Motor neuron (in vitro differentiated cells): ENCODE data around the gene ACVR1. TPM values are rescaled to one million over a fixed set of nuclear protein-coding genes. Genes with fewer than 3 reads are reported as not detected.

Experiments
- ATAC-seq, 8 experiments: fragments of 200-7000 bp; cut with Tn5 transposase; replicated peaks in 6 of 8; 2 replicates each; pipeline ENCODE4 v1.8.0; 2021; ENCODE audit warnings: mild to moderate bottlenecking in 8 of 8, moderate library complexity in 8 of 8
- H3K27ac ChIP-seq, 2 donors: fragments of 250-450 bp; sonication (Bioruptor Pico); 2 replicates each; pipeline ENCODE4 v1.9.0; 2021; ENCODE audit warnings: antibody characterized with exemption in 2 of 2, mild to moderate bottlenecking in 2 of 2, moderate library complexity in 1 of 2
- H3K4me1 ChIP-seq, 2 donors: fragments of 250-450 bp; sonication (Bioruptor Pico); replicated peaks in 1 of 2; 2 replicates each; pipeline ENCODE4 v1.6.1; 2021; ENCODE audit warnings: antibody characterized with exemption in 2 of 2, mild to moderate bottlenecking in 2 of 2, moderate library complexity in 1 of 2
- H3K4me3 ChIP-seq, 5 donors: fragments of 250-450 bp; sonication (Bioruptor Pico); 2 replicates each; pipeline ENCODE4 v1.9.0; 2021; ENCODE audit warnings: antibody characterized with exemption in 5 of 5, mild to moderate bottlenecking in 5 of 5, moderate library complexity in 4 of 5
- WGBS, 10 experiments: fragments of 450-650 bp; shearing (Covaris generic); methylation state at CpG; one replicate each; pipeline ENCODE4 v1.0.0; 2022; 5-methylcytosine and 5-hydroxymethylcytosine counted together
- in situ Hi-C, 9 experiments: fragments of 400-800 bp; cut with MboI; loops; one replicate each; pipeline ENCODE4 v1.15.0; 2021; ENCODE audit warnings: low sequenced_read_pairs in 9 of 9, low pct_unique_long_range_greater_than_20kb in 2 of 9; ENCODE audit not compliant: unreplicated experiment in 9 of 9
- total RNA-seq, 8 experiments: library from RNA; unstranded; fragments of 300-600 nt; gene quantifications; 2 replicates each; pipeline versions ENCODE4 v1.2.3 to v1.2.4, GENCODE V29; 2022

The ACVR1 gene
- total RNA-seq, 8 experiments from 2014 or later, result 3.1 to 32.9 (median 12.7) TPM

DNA sequence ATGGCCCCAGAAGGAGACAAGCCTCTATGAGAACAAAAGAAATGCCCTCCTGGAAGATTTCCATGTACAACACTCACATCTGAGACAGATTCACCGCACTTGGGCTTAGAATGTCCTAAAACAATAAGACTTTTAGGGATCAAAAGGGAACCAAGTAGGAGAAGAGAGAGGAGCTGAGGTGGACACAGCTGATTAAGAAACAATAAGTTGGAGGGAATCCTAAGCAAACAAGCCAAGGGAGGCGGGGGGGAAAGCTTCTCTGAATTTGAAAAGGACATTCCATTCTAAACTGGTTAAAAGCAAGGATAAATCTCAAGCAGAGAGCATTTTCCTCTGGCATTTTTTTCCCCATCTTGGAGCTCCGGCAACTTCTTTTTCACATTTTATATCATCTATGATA, 9.9 kb downstream of the ACVR1 start:
- WGBS, 10 experiments, result 16 to 83% (median 42%) methylated on average over 1 to 3 of the region's 3 CpGs; no CpG with 5 or more reads in 2 of the 10 experiments
- ATAC-seq, result no peak
- Histone ChIP-seq H3K4me3 (no peak overlapping the region), H3K27ac (no peak overlapping the region), H3K4me1 (peaks cover 0 to 2% of the 10 kb centered on the region in 2 donors)
- in situ Hi-C loops, result no loop called here

DNA sequence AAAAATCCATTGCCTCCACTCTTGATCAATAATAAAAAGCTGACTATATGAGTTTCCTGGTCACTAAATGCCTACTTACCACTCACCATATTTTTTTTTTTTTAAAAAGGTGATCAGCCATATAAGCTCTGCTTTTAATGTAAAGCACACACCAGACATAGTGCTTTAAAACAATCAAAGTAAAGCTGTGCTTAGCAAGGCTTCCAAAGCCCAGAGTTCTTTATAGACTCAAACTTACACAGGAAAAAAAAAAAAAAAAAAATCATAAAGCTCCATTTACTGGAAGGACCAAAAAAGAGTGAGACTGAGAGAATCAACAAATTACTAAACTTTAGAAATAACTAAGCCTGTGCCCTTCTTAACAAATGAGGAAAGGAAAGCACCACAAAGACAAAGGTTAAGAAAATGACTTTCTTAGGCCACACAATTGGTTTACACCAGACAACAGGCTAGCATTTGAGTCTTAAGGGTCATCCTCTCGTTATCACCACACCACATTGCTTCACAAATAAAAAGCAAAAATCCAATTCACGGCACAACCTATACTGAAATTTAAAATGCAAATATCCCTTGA, 11.2 kb downstream of the ACVR1 start:
- in situ Hi-C loops, result no loop called here
- peaks cover 0 to 2% of the 10 kb centered on the region in 2 donors for H3K4me1 ChIP-seq
- H3K27ac ChIP-seq, result no peak overlapping the region
- no peak overlapping the region for H3K4me3 ChIP-seq
- 86 to 100% (median 100%) methylated on average over 1 to 2 of the region's 2 CpGs; no CpG with 5 or more reads in 2 of the 10 experiments for WGBS, 10 experiments
- no peak for ATAC-seq

DNA sequence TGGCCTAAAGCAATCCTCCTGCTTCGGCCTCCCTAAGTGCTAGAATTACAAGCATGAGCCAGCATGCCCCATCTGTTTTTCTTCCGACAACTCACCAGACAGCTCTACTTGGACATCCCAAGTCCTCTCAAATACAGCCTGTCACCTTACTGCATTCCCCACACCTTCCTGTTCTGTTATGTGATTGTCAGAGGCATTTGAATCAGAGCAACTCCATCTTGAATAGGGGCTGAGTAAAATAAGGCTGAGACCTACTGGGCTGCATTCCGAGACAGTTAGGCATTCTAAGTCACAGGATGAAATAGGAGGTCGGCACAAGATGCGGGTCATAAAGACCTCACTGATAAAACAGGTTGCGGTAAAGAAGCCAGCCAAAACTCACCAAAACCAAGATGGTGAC, 17.3 kb downstream of the ACVR1 start:
- Histone ChIP-seq H3K4me1 (no peaks in the 10 kb centered on the region), H3K4me3 (no peak overlapping the region), H3K27ac (no peak overlapping the region)
- no peak for ATAC-seq
- in situ Hi-C loops, result no loop called here
- 67 to 100% (median 97%) methylated on average over 1 to 6 of the region's 6 CpGs; no CpG with 5 or more reads in 3 of the 10 experiments for WGBS, 10 experiments

DNA sequence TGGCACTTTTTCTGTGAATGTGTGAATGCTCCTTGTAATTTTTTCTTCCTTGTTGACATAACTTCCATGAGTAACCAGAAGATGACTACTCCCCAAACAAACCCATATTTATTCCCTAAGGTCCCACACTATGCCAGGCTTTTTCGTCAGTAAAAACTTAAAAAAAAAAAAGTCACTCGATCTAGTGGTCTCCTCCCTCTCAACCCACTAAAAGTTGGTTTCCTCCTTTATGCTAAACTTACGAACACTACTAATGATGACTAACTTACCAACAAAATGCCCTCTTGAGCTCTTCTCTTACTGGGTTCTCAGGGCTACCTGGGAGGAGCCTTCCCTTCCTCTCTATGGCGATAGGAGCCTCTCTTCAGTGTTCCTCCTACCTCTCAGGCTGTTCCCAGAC, 18.2 kb downstream of the ACVR1 start:
- peak in 1 of 8 experiments; percentile 60 for ATAC-seq
- 25 to 100% (median 100%) methylated on average over 1 to 4 of the region's 4 CpGs for WGBS, 10 experiments
- Histone ChIP-seq H3K4me1 (no peaks in the 10 kb centered on the region), H3K27ac (no peak overlapping the region), H3K4me3 (no peak overlapping the region)
- in situ Hi-C loops, result no loop called here

DNA sequence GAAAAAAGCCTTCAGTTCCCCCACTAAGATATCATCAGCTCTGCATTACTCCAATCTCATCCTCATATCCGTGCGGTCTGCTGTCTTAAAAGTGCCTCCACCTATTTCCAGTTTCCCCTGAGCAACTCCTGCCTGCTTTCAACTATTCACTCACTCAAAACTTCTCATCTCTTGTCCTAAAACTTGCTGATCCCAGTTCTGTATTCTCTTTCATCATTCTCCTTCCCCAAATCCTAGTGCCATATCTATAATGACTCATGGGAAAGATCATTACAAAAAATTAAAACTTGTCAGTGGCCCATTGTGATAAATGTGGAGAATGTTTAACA, 20.0 kb downstream of the ACVR1 start:
- no peak overlapping the region for H3K4me3 ChIP-seq
- 8 to 93% (median 68%) methylated on average over 2 of the region's 2 CpGs; no CpG with 5 or more reads in 4 of the 10 experiments for WGBS, 10 experiments
- H3K27ac ChIP-seq, result no peak overlapping the region
- H3K4me1 ChIP-seq, result no peaks in the 10 kb centered on the region
- in situ Hi-C loops, result no loop called here
- ATAC-seq, result peak in 2 of 8 experiments; percentile 24 to 27

DNA sequence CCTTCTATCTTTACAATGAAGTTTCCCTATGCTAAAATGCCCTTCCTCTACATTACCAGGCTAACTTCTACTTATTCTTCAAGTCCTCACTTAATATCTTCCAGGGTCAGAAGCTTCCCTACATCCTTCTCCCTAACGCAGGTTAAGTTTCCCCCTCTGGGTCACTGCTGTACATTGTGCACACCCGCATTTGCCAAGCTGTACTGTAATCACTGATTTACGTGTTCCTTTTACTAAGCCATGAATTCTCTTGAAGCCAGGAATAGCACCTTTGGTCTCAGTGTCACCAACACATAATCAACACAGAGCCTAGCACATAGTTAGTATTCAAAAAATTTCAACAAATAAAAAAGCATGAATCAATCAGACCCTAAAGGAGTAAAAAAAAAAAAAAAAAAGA, 22.3 kb downstream of the ACVR1 start:
- Histone ChIP-seq H3K27ac (no peak overlapping the region), H3K4me3 (no peak overlapping the region), H3K4me1 (no peaks in the 10 kb centered on the region)
- 87 to 100% (median 97%) methylated on average over 1 to 3 of the region's 3 CpGs; no CpG with 5 or more reads in 2 of the 10 experiments for WGBS, 10 experiments
- in situ Hi-C loops, result no loop called here
- no peak for ATAC-seq

DNA sequence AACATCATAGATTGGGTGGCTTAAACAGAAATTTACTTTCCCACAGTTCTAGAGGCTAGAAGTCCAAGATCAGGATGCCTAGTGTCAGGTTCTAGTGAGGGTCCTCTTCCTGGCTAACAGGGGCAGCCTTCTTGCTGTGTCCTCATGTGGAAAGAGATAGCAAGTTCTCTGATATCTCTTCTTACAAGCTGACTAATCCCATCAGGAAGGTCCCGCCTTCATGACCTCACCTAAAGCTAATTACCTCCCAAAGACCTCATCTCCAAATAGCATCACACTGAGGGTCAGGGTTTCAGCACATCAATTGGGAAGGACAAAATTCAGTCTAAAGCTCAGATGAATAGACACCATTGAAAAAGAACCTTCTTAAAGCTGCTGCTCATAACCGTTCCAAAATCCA, 22.9 kb downstream of the ACVR1 start:
- H3K4me1 ChIP-seq, result no peaks in the 10 kb centered on the region
- in situ Hi-C loops, result no loop called here
- ATAC-seq, result peak in 2 of 8 experiments; percentile 44 to 51
- whole genome bisulfite sequencing, 10 experiments, result 80 to 100% (median 90%) methylated on average over 1 to 2 of the region's 2 CpGs; no CpG with 5 or more reads in 4 of the 10 experiments
- no peak overlapping the region for H3K4me3 ChIP-seq
- no peak overlapping the region for H3K27ac ChIP-seq

DNA sequence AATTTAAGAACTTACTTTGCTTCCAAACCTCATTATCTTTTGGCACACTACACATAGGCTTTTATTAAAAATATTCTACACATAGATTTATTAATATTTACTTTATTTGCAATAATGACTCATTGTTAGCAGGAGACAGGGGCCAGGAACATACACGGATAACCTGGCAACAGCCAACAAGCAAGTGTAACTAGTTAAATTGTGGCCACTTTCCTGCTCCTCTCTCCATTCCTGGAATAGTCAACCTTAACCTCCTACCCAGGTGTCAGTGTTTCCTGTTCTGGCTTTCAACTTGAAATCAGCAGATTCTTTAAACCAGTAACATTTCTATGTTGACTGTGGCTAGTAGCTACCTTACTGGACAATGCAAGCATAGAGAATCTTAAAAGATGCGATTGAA, 26.5 kb downstream of the ACVR1 start:
- WGBS, 10 experiments, result 20 to 100% (median 91%) methylated on average over 1 to 2 of the region's 2 CpGs; no CpG with 5 or more reads in 2 of the 10 experiments

DNA sequence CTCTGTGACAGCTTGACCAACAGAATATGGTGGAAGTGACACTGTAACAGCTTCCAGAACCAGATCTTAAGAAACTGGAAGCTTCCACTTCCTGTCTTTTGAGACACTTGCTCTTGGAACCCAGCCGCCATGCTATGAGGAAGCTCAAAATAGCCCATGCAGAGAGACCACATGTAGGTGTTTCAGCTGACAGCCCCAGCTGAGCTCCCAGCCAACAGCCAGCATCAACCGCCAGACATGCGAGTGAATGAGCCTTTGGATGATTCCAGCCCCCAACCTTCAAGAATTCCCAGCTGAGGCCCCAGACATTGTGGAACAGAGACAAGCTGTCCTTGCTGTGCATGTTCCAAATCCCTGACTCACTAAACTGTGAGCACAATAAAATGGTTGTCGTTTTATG, 27.9 kb downstream of the ACVR1 start:
- 67 to 100% (median 94%) methylated on average over 1 to 4 of the region's 4 CpGs; no CpG with 5 or more reads in 1 of the 10 experiments for WGBS, 10 experiments

More for the DNA sequence above, 26.5 kb downstream of the ACVR1 start:
- no peak for ATAC-seq
- Histone ChIP-seq H3K4me3 (no peak overlapping the region), H3K27ac (no peak overlapping the region), H3K4me1 (no peaks in the 10 kb centered on the region)
- in situ Hi-C loops, result no loop called here

DNA sequence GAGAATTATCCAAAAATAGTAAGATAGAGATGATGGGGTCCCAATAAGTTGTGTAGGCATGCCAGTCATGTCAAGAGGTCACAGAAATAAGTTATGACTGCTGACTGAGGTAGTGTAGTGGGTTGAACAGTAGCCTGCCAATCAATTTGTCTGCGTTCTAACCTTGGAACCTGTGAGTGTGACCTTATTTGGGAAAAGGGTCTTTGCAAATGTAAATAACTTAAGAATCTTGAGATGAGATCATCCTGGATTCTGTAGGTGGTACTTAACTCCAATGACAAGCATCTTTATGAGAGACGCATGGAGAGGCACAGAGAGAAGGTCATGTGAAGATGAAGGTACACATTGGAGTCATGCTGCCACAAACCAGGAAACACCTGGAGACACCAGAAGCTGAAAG, 31.0 kb downstream of the ACVR1 start:
- ATAC-seq, result no peak
- in situ Hi-C loops, result no loop called here
- Histone ChIP-seq H3K27ac (no peak overlapping the region), H3K4me1 (peaks cover 0 to 5% of the 10 kb centered on the region in 2 donors), H3K4me3 (no peak overlapping the region)
- WGBS, 10 experiments, result 80 to 100% (median 100%) methylated on average over 1 to 2 of the region's 2 CpGs; no CpG with 5 or more reads in 3 of the 10 experiments

More for the DNA sequence above, 27.9 kb downstream of the ACVR1 start:
- no peaks in the 10 kb centered on the region for H3K4me1 ChIP-seq
- H3K27ac ChIP-seq, result no peak overlapping the region
- in situ Hi-C loops, result no loop called here
- no peak for ATAC-seq
- no peak overlapping the region for H3K4me3 ChIP-seq

DNA sequence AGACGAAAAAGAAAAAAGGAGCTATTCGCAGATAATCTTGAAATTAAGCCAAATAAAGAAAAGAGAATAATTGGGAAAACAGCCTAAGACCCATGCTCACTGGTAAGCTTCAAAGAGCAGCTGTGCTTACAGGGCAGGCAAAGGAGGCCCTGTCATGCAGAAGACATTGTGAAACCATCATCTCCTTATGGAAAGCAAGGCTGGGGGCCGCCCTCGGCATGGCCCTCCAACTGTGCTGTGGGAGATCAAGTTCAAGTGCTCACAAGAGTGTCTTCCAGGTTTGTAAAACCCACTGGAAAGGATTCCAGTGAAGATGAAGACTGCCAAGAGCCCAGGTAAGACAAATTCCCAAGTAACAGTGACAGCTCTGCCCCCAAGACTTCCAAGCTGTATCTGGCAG, 32.2 kb downstream of the ACVR1 start:
- Histone ChIP-seq H3K4me1 (peaks cover 10 to 16% of the 10 kb centered on the region in 2 donors), H3K4me3 (no peak overlapping the region)
- WGBS, 10 experiments, result 77 to 100% (median 92%) methylated on average over 1 to 4 of the region's 4 CpGs; no CpG with 5 or more reads in 3 of the 10 experiments

DNA sequence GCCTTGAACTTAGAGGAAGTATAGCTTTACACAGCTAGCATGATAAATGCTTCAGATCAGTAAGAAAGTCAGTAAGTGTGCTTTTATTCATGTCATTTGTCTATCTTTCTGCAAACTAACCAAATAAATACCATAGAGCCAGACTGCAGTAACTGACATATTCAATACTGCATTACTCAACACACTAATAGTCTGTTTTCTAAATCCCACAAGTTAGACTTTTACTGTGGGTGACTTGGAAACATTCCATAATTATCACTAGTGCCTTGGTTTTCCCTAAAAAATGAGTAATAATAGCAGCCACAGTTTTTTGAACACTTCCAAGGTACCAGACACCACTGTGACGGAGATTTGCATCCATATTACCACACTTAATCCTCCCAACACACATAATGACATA, 33.0 kb downstream of the ACVR1 start:
- 100% methylated on average over 1 of the region's 1 CpG; no CpG with 5 or more reads in 4 of the 10 experiments for WGBS, 10 experiments
- no peak overlapping the region for H3K27ac ChIP-seq
- no peak for ATAC-seq
- in situ Hi-C loops, result no loop called here
- H3K4me1 ChIP-seq, result peaks cover 18 to 25% of the 10 kb centered on the region in 2 donors
- H3K4me3 ChIP-seq, result no peak overlapping the region

More for the DNA sequence above, 32.2 kb downstream of the ACVR1 start:
- no peak for ATAC-seq
- H3K27ac ChIP-seq, result no peak overlapping the region
- in situ Hi-C loops, result no loop called here

DNA sequence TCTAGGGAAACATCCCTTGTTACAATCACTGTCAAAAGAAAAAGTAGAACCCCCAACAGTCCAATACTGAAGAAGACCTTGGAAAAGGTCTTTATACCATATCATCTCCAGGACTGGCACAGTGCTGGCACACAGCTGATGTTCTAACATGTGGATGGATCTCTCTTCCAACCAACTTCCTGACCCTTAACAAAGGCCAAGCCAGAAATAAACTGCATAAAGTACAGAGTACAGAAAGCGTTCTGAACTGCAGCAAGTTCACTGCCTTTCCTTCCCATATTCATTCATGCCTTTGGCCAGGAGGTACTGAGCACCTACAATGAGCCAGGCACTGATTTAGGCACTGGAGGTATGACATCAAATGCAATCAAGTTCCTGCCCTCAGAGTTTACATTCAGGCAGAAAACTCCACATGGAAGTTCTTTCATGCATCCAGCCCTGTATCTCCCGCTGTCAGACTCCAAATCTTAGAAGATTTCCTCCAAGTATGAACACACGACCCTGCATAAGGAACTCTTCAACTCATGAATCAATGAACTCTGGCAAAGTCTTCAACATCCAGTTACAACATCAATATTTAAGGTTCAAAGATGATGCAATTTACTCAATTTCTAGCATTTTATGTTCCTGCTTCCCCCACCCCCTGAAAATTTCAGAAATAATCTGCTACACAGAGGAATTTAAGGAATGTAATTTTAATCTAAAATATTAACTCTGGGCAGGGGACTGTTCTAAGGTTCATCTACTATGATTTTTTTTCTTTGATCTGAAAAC, 33.8 kb downstream of the ACVR1 start:
- WGBS, 10 experiments, result 53 to 100% (median 90%) methylated on average over 1 to 2 of the region's 3 CpGs; no CpG with 5 or more reads in 3 of the 10 experiments
- Histone ChIP-seq H3K27ac (no peak overlapping the region), H3K4me3 (no peak overlapping the region), H3K4me1 (peaks cover 26 to 32% of the 10 kb centered on the region in 2 donors)
- ATAC-seq, result no peak
- in situ Hi-C loops, result no loop called here
